ENCODE results near the gene PRKAB1.
A peak's percentile ranks its signal among the peaks of the same experiment; 100 is the strongest.
"Not testable (repeated sequence)": the region's sequence is repeated elsewhere in the genome, so short reads cannot be mapped to it uniquely, and the experiment has no call there.

The PRKAB1 gene, protein sequence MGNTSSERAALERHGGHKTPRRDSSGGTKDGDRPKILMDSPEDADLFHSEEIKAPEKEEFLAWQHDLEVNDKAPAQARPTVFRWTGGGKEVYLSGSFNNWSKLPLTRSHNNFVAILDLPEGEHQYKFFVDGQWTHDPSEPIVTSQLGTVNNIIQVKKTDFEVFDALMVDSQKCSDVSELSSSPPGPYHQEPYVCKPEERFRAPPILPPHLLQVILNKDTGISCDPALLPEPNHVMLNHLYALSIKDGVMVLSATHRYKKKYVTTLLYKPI

GRCh38 chr12:119667577-119668323, at the start of gene PRKAB1:
Gene PRKAB1 (plus strand): TSS chr12:119668133. CDS start chr12:119668245, 112 bp downstream.
- DNase-seq (ENCODE audit: low read depth in 2 of 2) = peak; percentile 90 to 96

- not testable (repeated sequence) for DNase-seq (ENCODE audit: low read depth in 2 of 2)
Measured at GRCh38 chr12:119618328-119618896, 49.5 kb upstream of the PRKAB1 start.

- DNase-seq (ENCODE audit: low read depth in 2 of 2) = no peak
Measured at GRCh38 chr12:119620490-119620889, 47.4 kb upstream of the PRKAB1 start.

DNA sequence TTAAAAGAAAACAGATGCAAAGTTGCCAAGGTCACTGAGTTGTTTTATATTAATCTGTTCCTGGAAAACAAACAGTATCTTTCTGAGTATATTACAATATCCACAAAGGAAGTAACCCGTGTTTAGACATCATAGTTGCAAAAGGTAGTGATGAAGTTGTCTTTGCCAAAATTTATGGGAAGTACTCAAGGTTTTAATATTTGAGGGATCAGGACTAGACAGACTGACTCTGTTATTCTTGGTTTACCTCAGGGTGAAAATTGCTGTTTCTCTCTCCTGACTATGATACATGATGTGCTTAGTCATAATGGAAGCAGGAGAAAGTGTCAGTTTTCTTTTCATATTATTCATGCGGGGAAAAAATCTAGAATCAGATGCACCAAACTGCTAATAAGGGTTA, 46.1 kb upstream of the PRKAB1 start:
- no peak for DNase-seq (ENCODE audit: low read depth in 2 of 2)

DNA sequence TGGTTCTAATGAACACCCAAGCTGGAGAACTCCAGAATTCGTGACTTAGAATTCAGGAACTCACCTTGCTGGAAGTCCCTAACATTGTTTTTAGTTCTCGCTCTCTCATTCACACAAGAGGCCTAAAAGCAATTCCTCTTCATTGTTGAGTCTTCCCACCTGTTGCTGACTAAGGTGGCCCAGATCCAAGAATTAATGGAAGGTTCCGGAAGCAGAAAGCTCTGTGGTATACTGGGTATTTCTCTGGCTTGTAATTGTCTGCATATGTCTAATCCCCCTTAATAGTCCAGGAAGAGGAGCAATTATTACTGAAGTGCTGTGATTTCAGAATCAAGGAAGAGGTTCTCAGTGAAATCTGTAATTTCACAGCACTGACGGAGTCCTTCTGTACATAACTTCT, 43.0 kb upstream of the PRKAB1 start:
- no peak for DNase-seq (ENCODE audit: low read depth in 2 of 2)

DNA sequence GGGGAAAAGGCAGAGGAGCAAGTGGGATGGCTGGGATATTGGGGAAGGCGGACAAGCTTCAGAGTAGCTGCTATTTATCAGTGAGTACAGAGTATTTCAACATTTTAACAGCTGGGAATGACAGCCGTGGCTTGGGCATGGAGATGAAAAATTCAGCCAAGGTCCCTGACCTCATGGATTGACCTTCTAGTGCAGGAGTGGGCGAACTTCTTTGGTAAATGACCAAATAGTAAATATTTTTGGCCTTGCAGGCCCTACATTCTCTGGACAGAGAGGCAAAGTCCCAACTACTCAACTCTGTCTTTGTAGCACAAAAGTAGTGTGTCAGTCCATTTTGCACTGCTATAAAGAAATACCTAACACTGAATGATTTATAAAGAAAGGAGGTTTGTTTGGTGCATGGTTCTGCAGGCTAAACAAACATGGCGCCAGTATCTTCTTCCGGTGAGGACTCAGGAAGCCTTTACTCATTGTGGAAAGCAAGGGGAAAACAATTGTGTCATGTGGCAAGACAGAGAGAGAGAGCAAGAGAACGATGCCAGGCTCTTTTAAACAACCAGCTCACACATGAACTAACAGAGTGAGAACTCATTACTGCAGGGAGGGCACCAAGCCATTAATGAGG, 40.8 kb upstream of the PRKAB1 start:
- no peak for DNase-seq (ENCODE audit: low read depth in 2 of 2)

- no peak for DNase-seq (ENCODE audit: low read depth in 2 of 2)
Measured at GRCh38 chr12:119627686-119628085, 40.2 kb upstream of the PRKAB1 start.

GRCh38 chr12:119630223-119630780, 37.6 kb upstream of the PRKAB1 start:
- DNase-seq (ENCODE audit: low read depth in 2 of 2) = no peak

GRCh38 chr12:119630962-119631550, 36.9 kb upstream of the PRKAB1 start:
- no peak for DNase-seq (ENCODE audit: low read depth in 2 of 2)

DNA sequence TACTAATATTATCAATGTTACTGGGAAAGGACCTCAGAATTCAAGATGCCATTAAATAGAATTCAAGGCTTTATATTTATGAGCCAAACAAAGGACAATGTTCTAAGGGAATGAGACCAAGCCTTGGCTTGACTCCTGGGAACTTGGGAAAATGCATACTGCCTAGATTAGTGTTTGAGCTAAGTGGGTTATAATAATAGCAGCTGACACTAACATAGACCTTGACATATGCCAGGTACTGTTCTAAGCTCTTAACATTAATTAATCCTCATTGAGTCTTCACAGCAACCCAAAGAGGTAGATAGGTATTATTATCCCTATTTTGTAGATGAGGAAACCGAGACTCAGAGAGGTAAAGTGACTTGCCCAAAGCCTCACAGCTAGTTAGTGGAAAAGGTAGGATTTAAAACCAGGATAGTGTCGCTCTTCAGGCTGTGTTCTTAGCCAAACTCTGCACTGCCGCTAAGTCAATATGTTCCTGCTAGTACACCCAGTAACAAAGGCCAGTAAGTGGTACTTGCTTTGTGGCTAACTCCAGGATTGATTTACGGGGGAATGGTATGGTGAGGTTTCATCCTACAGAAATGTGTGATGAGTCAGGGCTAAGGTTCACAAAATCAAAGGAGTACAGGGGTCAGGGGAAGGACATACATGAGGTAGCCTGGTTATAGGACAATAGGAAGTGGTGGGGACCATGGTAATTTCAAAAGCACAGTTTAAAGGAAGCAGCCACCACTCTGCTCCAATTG, 35.8 kb upstream of the PRKAB1 start:
- no peak for DNase-seq (ENCODE audit: low read depth in 2 of 2)

GRCh38 chr12:119634743-119635142, 33.2 kb upstream of the PRKAB1 start:
- no peak for DNase-seq (ENCODE audit: low read depth in 2 of 2)

GRCh38 chr12:119642986-119643385, 24.9 kb upstream of the PRKAB1 start:
- no peak for DNase-seq (ENCODE audit: low read depth in 2 of 2)

DNA sequence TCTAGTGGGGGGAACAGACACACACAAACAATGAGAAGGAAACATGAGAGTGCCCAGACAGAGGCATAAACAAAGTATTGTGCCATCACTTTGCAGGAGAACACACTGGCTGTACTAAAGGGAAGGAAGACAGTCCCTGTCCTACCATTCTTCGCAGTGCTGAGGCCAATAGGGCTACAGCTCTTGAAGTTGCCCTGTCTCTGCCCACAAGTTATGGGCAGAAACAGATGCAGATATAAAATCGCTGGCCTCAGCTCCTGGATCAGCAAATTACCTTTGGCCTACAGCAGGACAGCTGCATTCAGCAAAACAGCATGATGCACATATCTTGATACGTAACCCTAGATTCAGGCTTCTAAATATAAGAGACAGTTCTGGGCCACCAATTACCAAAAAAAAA, 23.0 kb upstream of the PRKAB1 start:
- DNase-seq (ENCODE audit: low read depth in 2 of 2) = no peak

DNA sequence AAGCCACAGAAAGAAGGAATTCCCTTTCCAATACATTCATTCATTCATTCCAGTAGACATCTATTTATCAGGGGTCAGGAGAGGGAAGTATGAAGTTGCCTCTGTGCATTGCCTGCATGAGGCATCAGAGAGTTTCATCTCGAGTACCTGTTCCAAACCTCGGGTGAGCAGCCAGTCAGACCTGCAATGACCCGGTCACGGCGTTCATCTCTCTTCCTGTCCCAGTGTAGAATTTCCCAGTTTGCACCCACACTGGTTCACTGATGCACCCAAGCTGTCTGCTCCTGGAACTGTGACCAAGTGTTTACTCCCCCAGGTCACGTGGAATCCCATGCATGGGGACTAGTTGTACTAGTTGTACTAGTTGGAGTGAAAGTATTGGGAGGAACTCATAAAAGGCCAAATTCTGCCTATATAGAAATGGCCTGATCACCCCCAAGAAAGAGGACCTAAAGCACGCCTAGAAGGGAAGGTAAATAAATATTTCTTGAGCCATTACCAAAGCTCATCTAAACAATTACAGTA, 22.3 kb upstream of the PRKAB1 start:
- DNase-seq (ENCODE audit: low read depth in 2 of 2) = no peak

DNA sequence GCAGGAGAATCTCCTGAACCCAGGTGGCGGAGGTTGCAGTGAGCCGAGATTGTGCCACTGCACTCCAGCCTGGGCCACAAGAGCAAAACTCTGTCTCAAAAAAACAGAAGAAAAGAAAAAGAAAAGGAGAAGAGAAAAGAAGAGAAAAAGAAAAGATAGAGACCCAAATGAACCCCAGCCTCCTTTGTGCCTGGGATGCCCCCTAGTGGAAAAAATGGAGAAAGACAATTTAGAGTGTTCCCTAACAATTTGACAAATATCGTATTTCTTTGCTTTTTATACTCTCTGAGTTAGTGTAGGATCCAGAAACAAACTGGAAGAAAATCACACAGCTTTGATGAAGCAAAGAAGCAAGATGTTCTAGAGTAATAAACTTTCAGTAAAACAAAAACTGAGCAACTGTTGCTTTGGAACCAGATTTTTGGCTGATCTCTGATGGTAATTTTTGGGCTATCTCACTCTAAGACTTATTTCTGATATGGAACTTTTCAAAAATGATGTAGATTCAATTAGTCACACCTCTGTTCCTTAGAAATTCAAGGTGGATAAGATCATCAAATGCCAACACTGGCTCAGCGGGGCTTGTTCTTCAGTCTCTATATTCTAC, 18.6 kb upstream of the PRKAB1 start:
- DNase-seq (ENCODE audit: low read depth in 2 of 2) = no peak

- no peak for DNase-seq (ENCODE audit: low read depth in 2 of 2)
Measured at GRCh38 chr12:119652665-119653064, 15.3 kb upstream of the PRKAB1 start.

DNA sequence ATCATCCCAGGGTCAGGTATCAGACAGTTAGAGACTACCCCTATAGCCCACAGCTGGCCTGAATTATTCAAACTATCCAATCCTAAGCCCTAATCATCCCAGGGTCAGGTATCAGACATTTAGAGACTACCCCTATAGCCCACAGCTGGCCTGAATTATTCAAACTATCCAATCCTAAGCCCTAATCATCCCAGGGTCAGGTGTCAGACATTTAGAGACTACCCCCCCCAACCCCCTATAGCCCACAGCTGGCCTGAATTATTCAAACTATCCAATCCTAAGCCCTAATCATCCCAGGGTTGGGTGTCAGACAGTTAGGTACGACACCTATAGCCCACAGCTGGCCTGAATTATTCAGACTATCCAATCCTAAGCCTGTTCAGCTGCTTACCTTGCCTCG, 10.9 kb upstream of the PRKAB1 start:
- not testable (repeated sequence) for DNase-seq (ENCODE audit: low read depth in 2 of 2)

DNA sequence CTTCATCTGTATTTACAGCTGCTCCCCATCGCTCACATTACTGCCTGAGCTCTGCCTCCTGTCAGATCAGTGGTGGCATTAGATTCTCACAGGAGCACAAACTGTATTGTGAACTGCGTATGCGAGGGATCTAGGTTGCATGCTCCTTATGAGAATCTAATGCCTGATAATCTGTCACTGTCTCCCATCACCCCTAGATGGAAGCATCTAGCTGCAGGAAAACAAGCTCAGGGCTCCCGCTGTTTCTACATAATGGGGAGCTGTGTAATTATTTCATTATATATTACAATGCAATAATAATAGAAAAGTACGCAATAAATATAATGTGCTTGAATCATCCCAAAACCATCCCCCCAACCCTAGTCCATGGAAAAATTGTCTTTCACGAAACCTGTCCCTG, 9.8 kb upstream of the PRKAB1 start:
- not testable (repeated sequence) for DNase-seq (ENCODE audit: low read depth in 2 of 2)

DNA sequence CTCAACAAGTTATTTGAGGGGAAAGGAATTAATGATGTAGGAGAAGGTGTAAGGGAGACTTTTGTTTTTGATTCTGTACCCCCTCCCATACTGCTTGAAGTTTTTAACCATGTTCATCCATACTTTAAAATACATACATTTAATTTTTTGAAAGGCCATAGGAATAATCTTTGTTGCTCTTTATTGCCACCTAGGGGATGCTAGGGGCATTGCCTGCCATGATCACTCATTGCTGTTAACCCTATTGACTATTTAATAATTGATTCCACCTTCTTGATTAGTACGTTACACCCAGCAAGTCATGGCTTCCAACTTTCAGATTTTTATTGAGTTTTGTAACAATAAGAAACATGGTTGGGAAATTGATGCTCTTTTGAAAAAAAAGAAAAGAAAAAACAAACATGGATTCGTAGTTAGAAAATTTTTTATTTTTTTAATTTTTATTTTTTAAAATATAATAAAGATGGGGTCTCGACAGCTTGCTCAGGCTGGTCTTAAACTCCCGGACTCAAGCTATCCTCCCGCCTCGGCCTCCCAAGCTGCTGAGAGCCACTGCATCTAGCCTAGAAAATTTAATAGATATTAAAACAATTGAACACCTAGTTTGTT, 8.5 kb upstream of the PRKAB1 start:
- peak in 1 of 2 donors; percentile 12 for DNase-seq (ENCODE audit: low read depth in 2 of 2)

DNA sequence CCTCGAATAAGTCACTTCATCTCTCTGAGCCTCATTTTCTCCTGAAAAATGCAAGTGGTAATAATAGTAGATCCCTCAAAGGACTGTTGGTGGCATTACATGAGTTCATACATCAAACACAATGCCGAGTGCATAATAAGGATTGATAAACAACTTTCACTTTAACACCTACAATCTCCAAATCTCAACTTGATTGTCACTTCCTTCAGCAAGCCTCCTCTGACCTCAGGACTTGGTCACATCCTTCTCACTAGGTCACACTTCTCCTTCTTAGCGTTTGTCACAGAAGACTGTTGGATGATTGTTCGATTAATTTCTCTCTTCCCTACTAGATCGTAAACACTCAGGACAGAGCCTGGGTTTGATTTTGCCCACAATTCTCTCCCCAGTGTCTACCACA, 7.9 kb upstream of the PRKAB1 start:
- no peak for DNase-seq (ENCODE audit: low read depth in 2 of 2)
